ENCODE measurements around the gene ONECUT2.
"Not testable (repeated sequence)": the region's sequence is repeated elsewhere in the genome, so short reads cannot be mapped to it uniquely, and the experiment has no call there.

DNA sequence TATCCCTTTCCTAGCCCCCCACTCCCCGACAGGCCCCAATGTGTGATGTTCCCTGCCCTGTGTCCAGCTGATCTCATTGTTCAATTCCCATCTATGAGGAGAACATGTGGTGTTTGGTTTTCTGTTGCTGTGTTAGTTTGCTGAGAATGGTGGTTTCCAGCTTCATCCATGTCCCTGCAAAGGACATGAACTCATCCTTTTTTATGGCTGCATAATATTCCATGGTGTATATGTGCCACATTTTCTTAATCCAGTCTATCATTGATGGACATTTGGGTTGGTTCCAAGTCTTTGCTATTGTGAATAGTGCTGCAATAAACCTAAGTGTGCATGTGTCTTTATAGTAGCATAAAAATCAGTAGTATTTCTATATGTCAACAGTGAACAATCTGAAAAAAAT is 40.4 kb upstream of the ONECUT2 start:
- TF ChIP-seq EZH2phosphoT487 (IDR thresholded peaks at IDR 0.05; ENCODE audit: low read length); CTCF (IDR thresholded peaks at IDR 0.05; ENCODE audit: low read length); EZH2 (optimal IDR thresholded peaks at IDR 0.05; ENCODE audit: low read depth, low read length): not testable (repeated sequence)

All from MM.1S (cell line).